ENCODE data around the gene ZNF148.

DNA sequence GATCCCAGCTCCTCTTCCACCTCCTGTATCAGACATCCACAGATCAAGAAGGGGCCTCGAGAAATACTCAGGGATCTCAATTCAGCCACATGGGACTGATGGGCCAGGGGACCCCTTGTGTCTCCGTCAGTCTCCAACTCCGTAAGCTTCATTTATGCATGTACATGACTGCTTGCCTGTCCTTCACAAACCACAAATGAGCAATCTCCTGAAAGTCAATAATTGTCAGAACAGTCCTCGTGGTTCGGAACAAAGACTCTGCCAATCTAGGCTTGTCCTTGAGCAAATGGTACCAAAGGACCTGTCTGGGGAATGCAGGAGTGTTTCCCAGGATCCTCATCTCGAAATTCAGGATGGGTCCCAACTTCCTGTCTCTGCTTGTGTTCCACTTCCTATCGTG, 183.4 kb downstream of the ZNF148 start:
- TF ChIP-seq, protein P1, sequence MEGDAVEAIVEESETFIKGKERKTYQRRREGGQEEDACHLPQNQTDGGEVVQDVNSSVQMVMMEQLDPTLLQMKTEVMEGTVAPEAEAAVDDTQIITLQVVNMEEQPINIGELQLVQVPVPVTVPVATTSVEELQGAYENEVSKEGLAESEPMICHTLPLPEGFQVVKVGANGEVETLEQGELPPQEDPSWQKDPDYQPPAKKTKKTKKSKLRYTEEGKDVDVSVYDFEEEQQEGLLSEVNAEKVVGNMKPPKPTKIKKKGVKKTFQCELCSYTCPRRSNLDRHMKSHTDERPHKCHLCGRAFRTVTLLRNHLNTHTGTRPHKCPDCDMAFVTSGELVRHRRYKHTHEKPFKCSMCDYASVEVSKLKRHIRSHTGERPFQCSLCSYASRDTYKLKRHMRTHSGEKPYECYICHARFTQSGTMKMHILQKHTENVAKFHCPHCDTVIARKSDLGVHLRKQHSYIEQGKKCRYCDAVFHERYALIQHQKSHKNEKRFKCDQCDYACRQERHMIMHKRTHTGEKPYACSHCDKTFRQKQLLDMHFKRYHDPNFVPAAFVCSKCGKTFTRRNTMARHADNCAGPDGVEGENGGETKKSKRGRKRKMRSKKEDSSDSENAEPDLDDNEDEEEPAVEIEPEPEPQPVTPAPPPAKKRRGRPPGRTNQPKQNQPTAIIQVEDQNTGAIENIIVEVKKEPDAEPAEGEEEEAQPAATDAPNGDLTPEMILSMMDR (IDR thresholded peaks at IDR 0.05), result no peak
- no peak for TF ChIP-seq POLR2A (IDR thresholded peaks at IDR 0.05)
